Subcutaneous abdominal adipose tissue (tissue), 5 donors: ENCODE data around the gene CYB5B.

Experiments used
- H3K27ac ChIP-seq: one replicate; pipeline ENCODE4 v1.7.0; 2013; ENCODE audit warnings: low read depth, mild to moderate bottlenecking, inconsistent platforms, low read length, moderate library complexity
- H3K27me3 ChIP-seq, 5 donors: one replicate each; pipeline ENCODE4 v1.7.0; 2013; ENCODE audit warnings: low read length in 5 of 5, inconsistent platforms in 1 of 5; ENCODE audit not compliant: control insufficient read depth in 5 of 5, insufficient read depth in 4 of 5
- H3K36me3 ChIP-seq, 5 donors: one replicate each; pipeline ENCODE4 v1.7.0; 2013; ENCODE audit warnings: low read length in 5 of 5; ENCODE audit not compliant: control insufficient read depth in 5 of 5, insufficient read depth in 5 of 5
- H3K4me1 ChIP-seq, 5 donors: one replicate each; pipeline ENCODE4 v1.7.0; 2013; ENCODE audit warnings: low read length in 5 of 5, mild to moderate bottlenecking in 3 of 5, moderate library complexity in 1 of 5; ENCODE audit not compliant: control insufficient read depth in 5 of 5, insufficient read depth in 5 of 5
- H3K4me3 ChIP-seq, 5 donors: one replicate each; pipeline ENCODE4 v1.7.0; 2013; ENCODE audit warnings: low read length in 5 of 5, low read depth in 1 of 5
- H3K9ac ChIP-seq, 5 donors: one replicate each; pipeline ENCODE4 v1.7.0; 2013; ENCODE audit warnings: low read length in 5 of 5, mild to moderate bottlenecking in 4 of 5, moderate library complexity in 3 of 5
- H3K9me3 ChIP-seq, 5 donors: one replicate each; pipeline ENCODE4 v1.7.0; 2013; ENCODE audit warnings: low read length in 5 of 5; ENCODE audit not compliant: control insufficient read depth in 5 of 5
- donor health status: healthy.
- donor health status: healthy.
- donor health status: healthy.
- donor health status: healthy.
- donor health status: healthy.

Gene CYB5B

DNA sequence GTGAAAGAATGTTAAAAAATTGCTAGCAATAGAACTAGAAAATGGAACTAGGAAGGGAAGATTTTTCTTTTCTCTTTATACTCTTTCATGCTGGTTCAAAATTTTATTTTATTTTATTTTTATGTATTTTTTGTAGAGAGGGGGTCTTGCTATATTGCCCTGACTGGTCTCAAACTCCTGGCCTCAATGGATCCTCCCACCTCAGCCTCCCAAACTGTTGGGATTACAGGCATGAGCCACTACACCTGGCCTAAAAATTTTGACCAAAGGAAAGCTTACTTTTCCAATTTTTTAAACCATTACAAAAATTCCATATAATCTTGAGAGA lies 28.6 kb upstream of the CYB5B start:
- Histone ChIP-seq H3K9ac (no peak overlapping the region), H3K36me3 (no peaks in the 10 kb centered on the region), H3K4me3 (no peak overlapping the region), H3K9me3 (no peaks in the 10 kb centered on the region), H3K27ac (peak overlapping the region; percentile 63), H3K4me1 (peaks cover 2 to 16% (median 13%) of the 10 kb centered on the region in 5 donors), H3K27me3 (no peaks in the 10 kb centered on the region)

DNA sequence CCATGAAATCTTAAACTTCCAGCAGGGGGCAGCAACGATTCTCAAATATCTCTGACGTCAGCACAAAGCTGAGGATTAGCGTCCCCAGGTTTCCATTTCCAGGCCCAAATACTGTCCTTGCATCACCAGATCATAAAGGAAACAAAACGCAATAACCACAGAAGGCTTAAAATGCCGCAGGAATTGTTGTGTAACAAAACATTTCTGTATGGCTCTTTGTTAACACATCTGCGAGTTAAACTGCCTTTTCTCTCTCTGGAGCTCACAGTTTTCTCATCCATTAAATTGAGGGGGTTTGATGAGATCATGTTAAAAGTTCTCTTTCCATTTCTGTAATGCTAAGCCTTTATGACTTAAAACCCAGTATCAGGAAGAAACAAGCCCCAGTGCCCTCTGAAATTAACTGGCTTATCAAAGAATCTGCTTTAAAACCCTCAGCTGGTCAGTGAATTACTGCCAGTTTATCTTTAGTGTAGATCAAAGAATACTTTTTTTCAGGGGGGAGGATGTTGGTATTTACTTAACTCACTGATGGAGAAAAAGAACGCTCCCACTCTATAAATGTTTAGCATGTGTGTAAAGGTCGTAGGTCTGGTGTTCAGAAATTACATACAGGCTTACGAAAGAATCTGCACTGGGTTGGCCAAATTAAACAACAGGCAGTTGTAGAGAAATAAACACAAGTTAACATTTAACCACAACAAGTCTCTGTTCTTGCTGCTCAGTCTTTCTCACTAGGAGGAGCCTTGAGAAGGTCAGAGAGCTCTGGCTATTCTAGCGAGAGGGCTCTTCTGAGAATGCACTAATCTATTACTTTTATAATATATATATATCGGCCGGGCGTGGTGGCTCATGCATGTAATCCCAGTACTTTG lies 28.0 kb upstream of the CYB5B start:
- H3K9ac ChIP-seq: peak overlapping the region in 2 of 5 donors; percentile 2 to 48
- no peaks in the 10 kb centered on the region for H3K9me3 ChIP-seq
- H3K4me1 ChIP-seq: peaks cover 2 to 16% (median 13%) of the 10 kb centered on the region in 5 donors
- H3K4me3 ChIP-seq: no peak overlapping the region
- peak overlapping the region; percentile 63 for H3K27ac ChIP-seq
- H3K27me3 ChIP-seq: no peaks in the 10 kb centered on the region
- H3K36me3 ChIP-seq: no peaks in the 10 kb centered on the region

DNA sequence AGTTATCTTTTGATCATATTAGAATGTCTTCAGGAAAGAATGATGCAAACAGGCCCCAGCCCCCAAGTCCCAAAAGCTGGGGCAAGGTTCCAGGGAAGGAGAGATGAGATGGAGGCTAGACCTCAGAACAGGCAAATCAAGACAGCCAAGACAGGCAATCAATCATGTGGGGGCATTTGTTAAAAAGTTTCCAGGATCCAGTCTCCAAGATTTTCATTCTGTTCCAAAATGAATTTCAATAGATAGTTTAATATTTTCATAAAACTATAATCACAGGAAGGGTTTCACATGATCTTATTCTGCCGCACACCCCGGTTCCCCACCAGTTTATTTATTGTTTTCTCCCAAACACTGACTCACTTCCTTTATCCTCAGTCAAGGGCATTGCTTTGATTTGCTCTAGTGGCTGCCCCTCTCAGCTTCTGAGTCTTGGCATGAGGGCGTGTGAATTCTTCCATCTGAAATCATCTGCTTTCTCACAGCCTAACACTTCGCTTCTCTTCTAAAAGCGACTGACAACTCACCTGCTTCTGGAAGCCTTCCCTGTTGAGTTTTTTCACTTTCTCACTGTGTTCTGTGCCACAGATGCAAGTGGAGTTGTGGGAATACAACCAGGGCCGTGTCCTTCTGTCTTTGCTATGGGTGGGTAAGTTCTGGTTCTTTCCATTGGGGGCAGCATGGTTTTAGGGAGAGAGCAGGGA lies 26.4 kb upstream of the CYB5B start:
- peak overlapping the region; percentile 33 for H3K27ac ChIP-seq
- H3K9me3 ChIP-seq: no peaks in the 10 kb centered on the region
- no peaks in the 10 kb centered on the region for H3K36me3 ChIP-seq
- H3K4me3 ChIP-seq: no peak overlapping the region
- peak overlapping the region in 1 of 5 donors; percentile 17 for H3K9ac ChIP-seq
- peaks cover 2 to 16% (median 13%) of the 10 kb centered on the region in 5 donors for H3K4me1 ChIP-seq
- H3K27me3 ChIP-seq: no peaks in the 10 kb centered on the region

DNA sequence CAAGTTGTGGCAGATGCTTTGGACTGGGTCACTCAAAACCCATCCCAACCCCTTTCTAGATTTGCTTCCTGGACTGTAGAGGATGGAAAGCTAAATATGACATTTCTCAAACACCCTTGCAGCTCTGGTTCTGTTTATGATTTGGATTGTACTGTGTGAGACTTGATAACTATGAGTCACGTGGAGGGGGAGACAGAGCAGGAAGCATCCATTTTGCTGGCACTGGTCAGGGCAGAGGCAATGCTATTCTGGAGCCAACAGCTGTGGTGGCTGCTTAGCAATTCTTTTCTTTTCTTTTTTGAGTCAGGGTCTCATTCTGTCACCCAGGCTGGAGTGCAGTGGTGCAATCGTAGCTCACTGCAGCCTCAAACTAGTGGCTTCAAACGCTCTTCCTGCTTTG lies 25.1 kb upstream of the CYB5B start:
- Histone ChIP-seq H3K27me3 (no peaks in the 10 kb centered on the region), H3K9ac (no peak overlapping the region), H3K9me3 (no peaks in the 10 kb centered on the region), H3K36me3 (no peaks in the 10 kb centered on the region), H3K4me3 (no peak overlapping the region), H3K27ac (no peak overlapping the region), H3K4me1 (peaks cover 2 to 22% (median 20%) of the 10 kb centered on the region in 5 donors)

DNA sequence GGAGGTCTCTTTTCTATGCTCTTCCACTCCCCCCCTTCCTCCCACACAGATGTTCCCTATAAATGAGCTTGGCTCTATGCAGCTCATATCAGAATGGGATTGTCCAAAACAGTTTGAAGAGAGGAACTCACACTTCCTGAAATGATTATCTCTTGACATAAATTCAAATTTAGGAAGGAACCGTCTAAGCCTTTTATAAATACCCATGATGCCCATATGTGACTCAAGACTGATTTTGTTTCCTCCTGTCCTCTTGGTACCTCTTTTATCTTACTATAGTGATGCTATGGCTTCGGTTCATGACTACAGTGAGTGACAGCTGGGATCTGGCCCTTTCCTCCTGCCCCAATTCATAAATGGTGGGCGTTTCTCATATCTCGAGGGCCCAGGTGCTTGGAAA lies 22.0 kb upstream of the CYB5B start:
- H3K27me3 ChIP-seq: no peaks in the 10 kb centered on the region
- H3K36me3 ChIP-seq: no peaks in the 10 kb centered on the region
- H3K9me3 ChIP-seq: no peaks in the 10 kb centered on the region
- H3K9ac ChIP-seq: no peak overlapping the region
- H3K4me3 ChIP-seq: no peak overlapping the region
- peaks cover 2 to 36% (median 29%) of the 10 kb centered on the region in 5 donors for H3K4me1 ChIP-seq
- H3K27ac ChIP-seq: no peak overlapping the region

DNA sequence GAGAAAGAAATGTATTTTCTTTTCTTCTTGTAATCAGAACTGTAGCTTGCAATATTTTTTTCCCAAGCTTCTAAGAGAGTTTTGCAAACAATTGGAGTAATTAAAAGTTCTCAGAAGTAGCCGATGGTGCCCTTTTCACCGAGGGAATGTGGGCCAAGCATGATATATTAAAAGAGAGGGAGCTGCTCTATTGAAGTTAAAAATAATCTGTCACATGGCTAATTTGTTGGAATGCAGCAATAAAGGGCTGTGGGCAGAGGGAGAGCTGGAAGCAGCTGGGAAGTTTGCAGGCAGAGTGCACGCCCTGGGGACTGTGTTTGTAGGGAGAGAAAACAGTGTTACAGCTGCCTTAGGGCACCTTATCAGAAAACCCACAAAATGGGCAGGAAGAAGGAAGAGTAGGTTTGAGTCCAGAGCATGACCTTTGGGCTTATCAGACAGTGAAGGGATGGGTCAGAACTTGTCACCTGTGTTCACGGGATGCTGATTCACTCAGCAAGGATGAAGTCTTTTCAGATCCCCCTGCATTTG lies 20.1 kb upstream of the CYB5B start:
- peak overlapping the region in 1 of 5 donors; percentile 31 for H3K9ac ChIP-seq
- no peaks in the 10 kb centered on the region for H3K27me3 ChIP-seq
- H3K9me3 ChIP-seq: no peaks in the 10 kb centered on the region
- H3K4me1 ChIP-seq: peaks cover 2 to 36% (median 23%) of the 10 kb centered on the region in 5 donors
- H3K36me3 ChIP-seq: no peaks in the 10 kb centered on the region
- peak overlapping the region; percentile 42 for H3K27ac ChIP-seq
- H3K4me3 ChIP-seq: peak overlapping the region in 1 of 5 donors; percentile 29

DNA sequence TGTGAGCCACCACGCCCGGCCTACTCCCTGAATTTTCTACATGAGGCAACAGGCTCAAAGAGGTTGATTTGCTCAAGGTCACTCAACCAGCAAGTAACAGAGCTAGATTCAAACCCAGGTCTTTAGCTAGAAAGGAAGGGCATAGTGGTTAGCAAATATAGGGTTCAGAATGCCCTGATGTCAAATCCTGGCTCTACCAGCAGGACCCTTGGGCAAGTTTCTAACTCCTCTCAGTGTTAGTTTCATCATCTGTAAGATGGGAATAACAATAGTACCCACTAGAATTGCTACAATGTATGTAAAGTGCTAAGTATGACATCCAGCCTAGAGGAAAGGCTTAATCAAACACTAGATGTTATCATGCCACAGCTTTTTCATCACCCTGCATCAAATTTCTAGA lies 19.1 kb upstream of the CYB5B start:
- Histone ChIP-seq H3K4me1 (peaks cover 2 to 36% (median 29%) of the 10 kb centered on the region in 5 donors), H3K27ac (peak overlapping the region; percentile 42), H3K9ac (peak overlapping the region in 1 of 5 donors; percentile 27), H3K4me3 (no peak overlapping the region), H3K36me3 (no peaks in the 10 kb centered on the region), H3K9me3 (no peaks in the 10 kb centered on the region), H3K27me3 (no peaks in the 10 kb centered on the region)

DNA sequence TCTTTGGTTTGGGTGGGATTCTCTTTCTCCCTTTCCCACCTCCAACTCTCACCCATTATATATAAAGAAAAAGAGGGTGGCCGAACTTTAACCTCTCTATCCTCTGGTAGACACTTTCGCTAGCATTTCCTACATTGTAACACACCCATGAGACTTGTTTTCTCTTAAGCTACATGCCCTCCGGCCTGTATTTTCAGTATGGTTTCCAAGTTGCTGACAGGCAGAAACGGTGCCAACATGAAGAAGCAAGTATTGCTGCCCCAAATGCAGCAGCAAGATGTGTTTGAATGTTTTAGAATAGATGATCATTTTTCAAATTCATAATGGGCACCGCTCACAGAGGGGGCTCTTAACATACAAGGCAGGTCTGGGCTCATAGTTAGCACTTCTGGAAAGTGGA lies 18.7 kb upstream of the CYB5B start:
- Histone ChIP-seq H3K9me3 (no peaks in the 10 kb centered on the region), H3K27me3 (no peaks in the 10 kb centered on the region), H3K36me3 (no peaks in the 10 kb centered on the region), H3K4me1 (peaks cover 2 to 36% (median 29%) of the 10 kb centered on the region in 5 donors), H3K27ac (peak overlapping the region; percentile 42), H3K4me3 (no peak overlapping the region), H3K9ac (no peak overlapping the region)

DNA sequence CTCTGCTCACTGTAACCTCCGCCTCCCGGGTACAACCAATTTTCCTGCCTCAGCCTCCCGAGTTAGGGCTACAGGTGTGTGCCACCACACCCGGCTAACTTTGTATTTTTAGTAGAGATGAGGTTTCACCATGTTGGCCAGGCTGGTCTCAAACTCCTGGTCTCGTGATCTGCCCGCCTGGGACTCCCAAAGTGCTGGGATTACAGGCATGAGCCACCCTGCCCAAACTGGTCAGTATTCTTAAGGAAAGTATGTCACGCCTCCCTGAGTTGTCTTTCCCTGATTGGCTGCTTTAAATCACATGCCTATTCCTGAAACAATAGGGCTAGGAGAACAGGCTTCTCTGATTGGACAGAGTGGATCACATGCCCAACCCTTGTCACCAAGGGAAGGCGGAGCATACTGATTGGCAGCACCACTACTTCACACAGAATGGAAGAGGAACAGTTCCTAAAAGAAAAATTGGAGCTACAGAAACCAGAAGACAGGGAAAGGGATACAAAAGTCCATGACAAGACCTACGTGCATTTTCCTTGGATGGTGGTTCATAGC lies 17.6 kb upstream of the CYB5B start:
- H3K27ac ChIP-seq: peak overlapping the region; percentile 23
- H3K36me3 ChIP-seq: no peaks in the 10 kb centered on the region
- H3K4me1 ChIP-seq: peaks cover 2 to 36% (median 29%) of the 10 kb centered on the region in 5 donors
- H3K4me3 ChIP-seq: peak overlapping the region in 1 of 5 donors; percentile 28
- no peaks in the 10 kb centered on the region for H3K9me3 ChIP-seq
- H3K9ac ChIP-seq: no peak overlapping the region
- H3K27me3 ChIP-seq: no peaks in the 10 kb centered on the region
